Prostate gland (tissue), 2 donors: ENCODE data around the gene ADD3.
A peak's percentile ranks its signal among the peaks of the same experiment; 100 is the strongest.

Experiments
- CTCF ChIP-seq, 4 experiments: fragments of 200-600 bp in 2 of 4; fragments of 450-650 bp in 2 of 4; sonication (generic) in 2 of 4; IDR thresholded peaks; 1 replicate in 3 of 4; 2 replicates in 1 of 4; pipeline ENCODE4 v1.5.1; 2016 to 2019; ENCODE audit warnings: antibody characterized with exemption in 4 of 4, mild to moderate bottlenecking in 2 of 4, moderate library complexity in 2 of 4
- POLR2A ChIP-seq: fragments of 450-650 bp; IDR thresholded peaks from one replicate; pipeline ENCODE4 v1.6.1; 2016; ENCODE audit warnings: antibody characterized with exemption, mild to moderate bottlenecking

- no peak for TF ChIP-seq CTCF (IDR thresholded peaks at IDR 0.05)
- peak; percentile 60 for TF ChIP-seq POLR2A
Measured at GRCh38 chr10:110007701-110008517, at the start of gene ADD3.
